ENCODE results near the gene CFAP46. TPM values are rescaled to one million over a fixed set of nuclear protein-coding genes. Genes with fewer than 3 reads are reported as not detected.

Gene CFAP46
- total RNA-seq, 1 experiment from 2014 or later = 3.3 TPM

GRCh38 chr10:132890301-132890700 is 52.1 kb downstream of the CFAP46 start:
- no peak overlapping the region for H3K4me3 Mint-ChIP-seq
- H3K27me3 Mint-ChIP-seq (ENCODE audit: low read depth) = no peaks in the 10 kb centered on the region; the same call in 1 of the 2 replicates
- peaks cover 8% of the 10 kb centered on the region for H3K9me3 Mint-ChIP-seq
- POLR2A ChIA-PET = no interaction called here
- 0 out of 2 replicates have a peak, but pooled peaks cover 3% of the 10 kb centered on the region for H3K36me3 Mint-ChIP-seq
- peak; percentile 9 for DNase-seq (ENCODE audit: low spot score)
- CTCF ChIA-PET = no interaction called here
- ATAC-seq = no peak
- no peak for TF ChIP-seq NR1H2 (CRISPR knock-in tag; IDR thresholded peaks at IDR 0.05)
- no peak for TF ChIP-seq E2F4 (CRISPR knock-in tag; IDR thresholded peaks at IDR 0.05; ENCODE audit: borderline replicate concordance, low read depth)
- no peak for TF ChIP-seq E2F5 (CRISPR knock-in tag; IDR thresholded peaks at IDR 0.05)
- peaks cover 46% of the 10 kb centered on the region for H3K4me1 Mint-ChIP-seq
- H3K27ac Mint-ChIP-seq = no peak overlapping the region

GRCh38 chr10:132889556-132889955 is 52.8 kb downstream of the CFAP46 start:
- Mint-ChIP-seq H3K4me1 (peaks cover 46% of the 10 kb centered on the region), H3K36me3 (0 out of 2 replicates have a peak, but pooled peaks cover 3% of the 10 kb centered on the region), H3K4me3 (no peak overlapping the region), H3K9me3 (peaks cover 6% of the 10 kb centered on the region), H3K27me3 (ENCODE audit: low read depth) (no peaks in the 10 kb centered on the region; the same call in 1 of the 2 replicates), H3K27ac (no peak overlapping the region)
- ATAC-seq (no peak), DNase-seq (ENCODE audit: low spot score) (peak; percentile 5)
- TF ChIP-seq ZNF532 (CRISPR knock-in tag; IDR thresholded peaks at IDR 0.05; ENCODE audit: borderline replicate concordance) = no peak
- no peak for TF ChIP-seq GABPB1 (CRISPR knock-in tag; IDR thresholded peaks at IDR 0.05)
- TF ChIP-seq AR (CRISPR knock-in tag; IDR thresholded peaks at IDR 0.05) = no peak
- no peak for TF ChIP-seq ATF1 (CRISPR knock-in tag; IDR thresholded peaks at IDR 0.05)
- CTCF ChIA-PET = no interaction called here
- POLR2A ChIA-PET = no interaction called here

GRCh38 chr10:132888898-132889490 is 53.4 kb downstream of the CFAP46 start:
- ATAC-seq (no peak), DNase-seq (ENCODE audit: low spot score) (no peak)
- Mint-ChIP-seq H3K4me3 (no peak overlapping the region), H3K36me3 (0 out of 2 replicates have a peak, but pooled peaks cover under 1% of the 10 kb centered on the region), H3K4me1 (peaks cover 43% of the 10 kb centered on the region), H3K27me3 (ENCODE audit: low read depth) (no peaks in the 10 kb centered on the region; the same call in 1 of the 2 replicates), H3K9me3 (peaks cover under 1% of the 10 kb centered on the region), H3K27ac (no peak overlapping the region)
- ChIA-PET POLR2A (no interaction called here), CTCF (no interaction called here)
- TF ChIP-seq JUN (CRISPR knock-in tag; IDR thresholded peaks at IDR 0.05) = no peak
- no peak for TF ChIP-seq ZBTB21 (CRISPR knock-in tag; IDR thresholded peaks at IDR 0.05; ENCODE audit: borderline replicate concordance)
- no peak for TF ChIP-seq RORB (CRISPR knock-in tag; IDR thresholded peaks at IDR 0.05)
- no peak for TF ChIP-seq MLX (CRISPR knock-in tag; IDR thresholded peaks at IDR 0.05)
- TF ChIP-seq PRRX2 (CRISPR knock-in tag; IDR thresholded peaks at IDR 0.05) = no peak
- no peak for TF ChIP-seq ZNF423 (CRISPR knock-in tag; IDR thresholded peaks at IDR 0.05)
- TF ChIP-seq AR (CRISPR knock-in tag; IDR thresholded peaks at IDR 0.05) = no peak
- TF ChIP-seq ZNF396 (CRISPR knock-in tag; IDR thresholded peaks at IDR 0.05; ENCODE audit: borderline replicate concordance) = no peak
- no peak for TF ChIP-seq STAT6 (CRISPR knock-in tag; conservative IDR thresholded peaks at IDR 0.05; ENCODE audit: low read depth)
